Measurements from ENCODE around the gene VPS26B.

VPS26B gene

DNA sequence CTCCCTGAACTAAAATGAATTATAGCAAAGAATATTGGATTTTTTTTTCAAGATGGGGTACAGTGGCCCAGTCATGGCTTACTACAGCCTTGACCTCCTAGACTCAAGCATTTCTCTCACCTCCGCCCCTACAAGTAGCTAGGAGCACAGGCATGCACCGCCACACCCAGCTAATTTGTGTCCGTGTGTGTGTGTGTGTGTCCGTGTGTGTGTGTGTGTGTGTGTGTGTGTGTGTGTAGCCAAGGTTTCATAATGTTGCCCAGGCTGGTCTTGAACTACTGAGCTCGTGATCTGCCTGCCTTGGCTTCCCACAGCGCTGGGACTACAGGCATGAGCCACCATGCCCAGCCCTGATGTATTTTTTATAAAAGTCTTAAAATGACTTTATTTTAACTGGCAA is 16.1 kb downstream of the VPS26B start:
- TF ChIP-seq, protein P1, sequence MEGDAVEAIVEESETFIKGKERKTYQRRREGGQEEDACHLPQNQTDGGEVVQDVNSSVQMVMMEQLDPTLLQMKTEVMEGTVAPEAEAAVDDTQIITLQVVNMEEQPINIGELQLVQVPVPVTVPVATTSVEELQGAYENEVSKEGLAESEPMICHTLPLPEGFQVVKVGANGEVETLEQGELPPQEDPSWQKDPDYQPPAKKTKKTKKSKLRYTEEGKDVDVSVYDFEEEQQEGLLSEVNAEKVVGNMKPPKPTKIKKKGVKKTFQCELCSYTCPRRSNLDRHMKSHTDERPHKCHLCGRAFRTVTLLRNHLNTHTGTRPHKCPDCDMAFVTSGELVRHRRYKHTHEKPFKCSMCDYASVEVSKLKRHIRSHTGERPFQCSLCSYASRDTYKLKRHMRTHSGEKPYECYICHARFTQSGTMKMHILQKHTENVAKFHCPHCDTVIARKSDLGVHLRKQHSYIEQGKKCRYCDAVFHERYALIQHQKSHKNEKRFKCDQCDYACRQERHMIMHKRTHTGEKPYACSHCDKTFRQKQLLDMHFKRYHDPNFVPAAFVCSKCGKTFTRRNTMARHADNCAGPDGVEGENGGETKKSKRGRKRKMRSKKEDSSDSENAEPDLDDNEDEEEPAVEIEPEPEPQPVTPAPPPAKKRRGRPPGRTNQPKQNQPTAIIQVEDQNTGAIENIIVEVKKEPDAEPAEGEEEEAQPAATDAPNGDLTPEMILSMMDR (IDR thresholded peaks at IDR 0.05; ENCODE audit: borderline replicate concordance, extremely low read depth, low read length, poor library complexity, severe bottlenecking) = no peak
- no peak for TF ChIP-seq EZH2 (IDR thresholded peaks at IDR 0.05; ENCODE audit: borderline replicate concordance, low read depth, low read length, severe bottlenecking)
- no peak for ATAC-seq (ENCODE audit: insufficient read depth, low read depth)
- peaks cover 93% of the 10 kb centered on the region for H3K36me3 ChIP-seq (ENCODE audit: insufficient read depth, low read length)

DNA sequence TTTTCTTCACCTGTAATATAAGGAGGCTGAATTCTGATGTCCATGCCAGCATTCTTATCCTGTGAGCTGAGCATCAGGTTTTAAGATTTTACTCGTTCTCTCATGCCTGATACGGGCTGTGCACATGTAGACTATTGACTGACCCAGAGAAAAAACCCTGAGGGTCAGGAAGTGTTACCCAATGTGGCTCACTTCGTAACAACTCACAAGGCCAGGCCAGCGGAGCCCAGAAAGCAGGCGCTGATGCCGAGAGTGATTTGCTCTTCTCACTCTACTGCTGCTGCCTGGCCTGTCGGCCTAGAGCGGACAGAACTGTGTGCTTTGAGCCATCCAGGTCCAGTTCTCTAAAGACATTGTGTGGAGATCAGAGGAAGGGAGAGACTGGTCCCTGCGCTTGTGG is 17.9 kb downstream of the VPS26B start:
- H3K36me3 ChIP-seq (ENCODE audit: insufficient read depth, low read length) = peaks cover 94% of the 10 kb centered on the region
- no peak for ATAC-seq (ENCODE audit: insufficient read depth, low read depth)

More for the DNA sequence above, 16.1 kb downstream of the VPS26B start:
- Histone ChIP-seq H3K27me3 (ENCODE audit: insufficient read depth, low read length, poor library complexity) (no peaks in the 10 kb centered on the region), H3K4me1 (ENCODE audit: insufficient read depth, low read length) (no peaks in the 10 kb centered on the region), H4K20me1 (ENCODE audit: insufficient read depth, low read length) (peaks cover 6% of the 10 kb centered on the region; the same call in 1 of the 2 replicates), H3K4me2 (ENCODE audit: insufficient read depth, low read length) (no peak overlapping the region), H3K79me2 (ENCODE audit: insufficient read depth, low read length) (peaks cover 4% of the 10 kb centered on the region), H3K9me3 (ENCODE audit: insufficient read depth, low read length, severe bottlenecking) (no peaks in the 10 kb centered on the region), H3K27ac (ENCODE audit: low read length) (no peak overlapping the region), H3K4me3 (ENCODE audit: low read depth in 1 of 2, low read length in 2 of 2) (no peak overlapping the region), H3K9ac (ENCODE audit: low read depth, low read length) (no peak overlapping the region), H2AFZ (ENCODE audit: low read depth, low read length) (no peak overlapping the region)
- no peak for DNase-seq

DNA sequence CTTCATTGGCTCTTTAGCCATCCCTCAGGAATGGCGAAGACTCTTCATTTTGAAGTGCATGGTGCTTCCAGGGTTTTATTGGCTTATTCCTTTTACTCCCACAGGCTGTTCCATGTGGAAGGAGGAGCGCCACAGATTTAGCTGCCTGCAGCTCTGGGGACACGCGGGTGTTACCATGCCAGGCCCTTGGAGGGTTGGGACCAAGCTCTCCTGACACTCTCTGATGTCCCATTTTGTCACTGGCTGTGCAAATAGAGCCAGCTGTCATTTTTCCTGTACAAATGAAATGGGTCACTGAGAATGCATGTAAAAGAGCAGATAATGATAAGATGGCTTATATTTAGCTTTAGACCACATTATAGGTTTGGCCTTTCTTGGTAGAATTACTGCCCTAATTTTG is 19.4 kb downstream of the VPS26B start:
- Histone ChIP-seq H3K4me3 (ENCODE audit: low read depth in 1 of 2, low read length in 2 of 2) (no peak overlapping the region), H3K4me2 (ENCODE audit: insufficient read depth, low read length) (no peak overlapping the region), H3K4me1 (ENCODE audit: insufficient read depth, low read length) (no peaks in the 10 kb centered on the region), H4K20me1 (ENCODE audit: insufficient read depth, low read length) (0 out of 2 replicates have a peak, but pooled peaks cover 2% of the 10 kb centered on the region), H3K27me3 (ENCODE audit: insufficient read depth, low read length, poor library complexity) (no peaks in the 10 kb centered on the region), H3K27ac (ENCODE audit: low read length) (no peak overlapping the region), H3K9ac (ENCODE audit: low read depth, low read length) (no peak overlapping the region), H3K36me3 (ENCODE audit: insufficient read depth, low read length) (peaks cover 100% of the 10 kb centered on the region), H3K9me3 (ENCODE audit: insufficient read depth, low read length, severe bottlenecking) (no peaks in the 10 kb centered on the region), H3K79me2 (ENCODE audit: insufficient read depth, low read length) (no peaks in the 10 kb centered on the region), H2AFZ (ENCODE audit: low read depth, low read length) (no peak overlapping the region)
- ATAC-seq (ENCODE audit: insufficient read depth, low read depth) (no peak), DNase-seq (no peak)
- no peak for TF ChIP-seq EZH2 (IDR thresholded peaks at IDR 0.05; ENCODE audit: borderline replicate concordance, low read depth, low read length, severe bottlenecking)
- TF ChIP-seq, protein P1 (IDR thresholded peaks at IDR 0.05; ENCODE audit: borderline replicate concordance, extremely low read depth, low read length, poor library complexity, severe bottlenecking) = no peak

More for the DNA sequence above, 17.9 kb downstream of the VPS26B start:
- Histone ChIP-seq H3K4me3 (ENCODE audit: low read depth in 1 of 2, low read length in 2 of 2) (no peak overlapping the region), H4K20me1 (ENCODE audit: insufficient read depth, low read length) (0 out of 2 replicates have a peak, but pooled peaks cover 2% of the 10 kb centered on the region), H3K79me2 (ENCODE audit: insufficient read depth, low read length) (no peaks in the 10 kb centered on the region), H3K9ac (ENCODE audit: low read depth, low read length) (no peak overlapping the region), H3K9me3 (ENCODE audit: insufficient read depth, low read length, severe bottlenecking) (no peaks in the 10 kb centered on the region), H3K27me3 (ENCODE audit: insufficient read depth, low read length, poor library complexity) (no peaks in the 10 kb centered on the region), H3K4me2 (ENCODE audit: insufficient read depth, low read length) (no peak overlapping the region), H3K4me1 (ENCODE audit: insufficient read depth, low read length) (no peaks in the 10 kb centered on the region), H3K27ac (ENCODE audit: low read length) (no peak overlapping the region), H2AFZ (ENCODE audit: low read depth, low read length) (no peak overlapping the region)
- no peak for TF ChIP-seq EZH2 (IDR thresholded peaks at IDR 0.05; ENCODE audit: borderline replicate concordance, low read depth, low read length, severe bottlenecking)
- TF ChIP-seq, protein P1 (IDR thresholded peaks at IDR 0.05; ENCODE audit: borderline replicate concordance, extremely low read depth, low read length, poor library complexity, severe bottlenecking) = no peak
- no peak for DNase-seq
